Measurements from ENCODE around the gene MYD88. TPM values are rescaled to one million over a fixed set of nuclear protein-coding genes. Genes with fewer than 3 reads are reported as not detected.

The MYD88 gene
- polyA plus RNA-seq (ENCODE audit: insufficient read length in 3 of 3) = 10 to 100 TPM; 22.6 to 27.4 (median 25.0) TPM
- long read RNA-seq, donor 1, transcript MYD88-201 (5 exons, 2,850 nt) = major isoform, 6 of 6 reads
- long read RNA-seq, donor 1, partial matches to known transcripts = 0 of 6 reads
- long read RNA-seq, donor 1, other reads (novel, unspliced or antisense) = 0 of 6 reads
- long read RNA-seq, donor 2, transcript MYD88-201 (5 exons, 2,850 nt) = major isoform, 9 of 19 reads
- long read RNA-seq, donor 2, partial matches to known transcripts = 9 of 19 reads
- long read RNA-seq, donor 2, other reads (novel, unspliced or antisense) = 0 of 19 reads
- long read RNA-seq, donor 3, transcript MYD88-201 (5 exons, 2,850 nt) = major isoform, 13 of 13 reads
- long read RNA-seq, donor 3, partial matches to known transcripts = 0 of 13 reads
- long read RNA-seq, donor 3, other reads (novel, unspliced or antisense) = 0 of 13 reads
- long read RNA-seq, donor 4, transcript MYD88-201 (5 exons, 2,850 nt) = major isoform, 8 of 10 reads
- long read RNA-seq, donor 4, partial matches to known transcripts = 0 of 10 reads
- long read RNA-seq, donor 4, other reads (novel, unspliced or antisense) = 0 of 10 reads
- long read RNA-seq, donor 5 = 0 reads
- long read RNA-seq, donor 6, partial matches to known transcripts = 0 of 5 reads
- long read RNA-seq, donor 6, other reads (novel, unspliced or antisense) = 0 of 5 reads
- long read RNA-seq, donor 7, transcript MYD88-201 (5 exons, 2,850 nt) = major isoform, 6 of 9 reads
- long read RNA-seq, donor 7, partial matches to known transcripts = 0 of 9 reads
- long read RNA-seq, donor 7, other reads (novel, unspliced or antisense) = 0 of 9 reads
- long read RNA-seq, donor 8, transcript MYD88-201 (5 exons, 2,850 nt) = major isoform, 13 of 39 reads
- long read RNA-seq, donor 8, partial matches to known transcripts = 24 of 39 reads
- long read RNA-seq, donor 8, other reads (novel, unspliced or antisense) = 0 of 39 reads
- long read RNA-seq, donor 9, transcript MYD88-201 (5 exons, 2,850 nt) = major isoform, 6 of 8 reads
- long read RNA-seq, donor 9, partial matches to known transcripts = 0 of 8 reads
- long read RNA-seq, donor 9, other reads (novel, unspliced or antisense) = 0 of 8 reads
- long read RNA-seq, donor 10, partial matches to known transcripts = 0 of 4 reads
- long read RNA-seq, donor 10, other reads (novel, unspliced or antisense) = 0 of 4 reads
- long read RNA-seq, donor 11, transcript MYD88-201 (5 exons, 2,850 nt) = major isoform, 8 of 9 reads
- long read RNA-seq, donor 11, partial matches to known transcripts = 0 of 9 reads
- long read RNA-seq, donor 11, other reads (novel, unspliced or antisense) = 0 of 9 reads
- long read RNA-seq, donor 12 = 0 reads
- long read RNA-seq, donor 13, transcript MYD88-201 (5 exons, 2,850 nt) = major isoform, 15 of 25 reads
- long read RNA-seq, donor 13, partial matches to known transcripts = 9 of 25 reads
- long read RNA-seq, donor 13, other reads (novel, unspliced or antisense) = 0 of 25 reads
- long read RNA-seq, donor 14, transcript MYD88-201 (5 exons, 2,850 nt) = major isoform, 5 of 15 reads
- long read RNA-seq, donor 14, partial matches to known transcripts = 9 of 15 reads
- long read RNA-seq, donor 14, other reads (novel, unspliced or antisense) = 0 of 15 reads
- long read RNA-seq, donor 15, transcript MYD88-201 (5 exons, 2,850 nt) = major isoform, 7 of 7 reads
- long read RNA-seq, donor 15, partial matches to known transcripts = 0 of 7 reads
- long read RNA-seq, donor 15, other reads (novel, unspliced or antisense) = 0 of 7 reads
- long read RNA-seq, donor 16, transcript MYD88-201 (5 exons, 2,850 nt) = major isoform, 21 of 76 reads
- long read RNA-seq, donor 16, partial matches to known transcripts = 51 of 76 reads
- long read RNA-seq, donor 16, other reads (novel, unspliced or antisense) = 0 of 76 reads

GRCh38 chr3:38138349-38139190 lies at the start of gene MYD88:
TSS of gene MYD88 (plus strand) at chr3:38138661. CDS start at chr3:38138701, 40 bp downstream.
- DNase-seq (ENCODE audit: extremely low read depth in 1 of 11, low read depth in 9 of 11, low spot score in 4 of 11) = peak in 3 of 11 donors; percentile 44 to 46 (median 45)

GRCh38 chr3:38089163-38089562 lies 49.3 kb upstream of the MYD88 start:
- DNase-seq (ENCODE audit: extremely low read depth in 1 of 11, low read depth in 9 of 11, low spot score in 4 of 11) = no peak

DNA sequence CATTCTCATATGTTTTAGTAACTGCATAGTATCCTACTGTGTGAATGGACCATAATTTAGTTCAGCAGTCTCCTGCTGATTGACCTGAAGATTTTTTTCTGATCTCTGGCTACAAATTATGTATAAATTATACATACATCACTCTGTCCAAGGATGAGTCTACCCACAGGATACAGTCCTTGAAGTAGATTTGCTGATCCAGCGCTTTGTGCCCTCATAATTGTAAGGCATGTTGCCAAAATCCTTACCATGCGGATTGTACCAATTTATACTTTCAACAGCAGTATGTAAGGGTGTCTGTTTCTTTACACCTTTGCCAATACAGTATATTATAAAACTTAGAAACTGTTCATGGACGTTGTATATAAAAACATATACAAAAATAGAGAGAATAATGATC lies 48.0 kb upstream of the MYD88 start:
- no peak for DNase-seq (ENCODE audit: extremely low read depth in 1 of 11, low read depth in 9 of 11, low spot score in 4 of 11)

- DNase-seq (ENCODE audit: extremely low read depth in 1 of 11, low read depth in 9 of 11, low spot score in 4 of 11) = no peak
Measured at GRCh38 chr3:38094999-38095398, 43.5 kb upstream of the MYD88 start.

DNA sequence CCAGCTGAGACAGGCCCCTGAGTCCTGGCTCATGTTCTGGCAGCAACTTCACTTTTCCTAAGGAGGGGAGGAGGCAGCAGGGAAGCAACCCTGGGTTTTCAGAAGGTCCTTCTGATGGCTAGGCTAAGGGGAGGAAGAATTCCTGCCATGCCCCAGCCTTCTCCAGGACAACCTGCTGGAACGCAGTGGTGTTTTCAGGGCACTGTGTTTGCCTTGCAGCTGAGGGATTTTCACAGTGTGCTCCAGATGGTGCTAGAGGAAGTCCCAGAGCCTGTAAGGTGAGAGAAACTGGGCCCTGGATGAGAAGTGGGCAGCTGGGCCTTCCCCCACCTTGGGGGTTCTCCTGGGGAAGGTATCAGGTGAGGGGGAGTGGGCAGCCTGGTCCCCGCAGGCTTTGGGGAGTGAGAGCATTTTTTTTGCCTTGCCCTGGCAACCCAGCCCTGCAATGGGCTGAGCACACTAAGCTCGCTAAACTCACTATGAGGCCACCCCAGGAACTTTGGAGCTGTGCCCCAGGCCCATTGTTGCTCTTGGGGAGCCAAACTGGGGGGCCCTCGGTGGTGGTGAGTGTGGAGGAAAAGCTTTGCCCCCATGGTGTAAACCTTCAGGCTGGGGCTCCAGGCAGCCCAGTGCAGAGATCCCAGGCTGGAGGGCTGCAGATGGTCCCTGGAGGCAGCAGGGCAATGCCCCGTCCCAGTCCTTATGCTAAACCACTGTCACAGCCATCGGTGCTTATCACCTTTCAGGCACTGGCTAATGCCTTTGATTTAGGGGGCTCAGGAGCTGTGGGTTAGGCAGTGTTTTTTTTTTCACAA lies 42.6 kb upstream of the MYD88 start:
- DNase-seq (ENCODE audit: extremely low read depth in 1 of 11, low read depth in 9 of 11, low spot score in 4 of 11) = no peak

DNA sequence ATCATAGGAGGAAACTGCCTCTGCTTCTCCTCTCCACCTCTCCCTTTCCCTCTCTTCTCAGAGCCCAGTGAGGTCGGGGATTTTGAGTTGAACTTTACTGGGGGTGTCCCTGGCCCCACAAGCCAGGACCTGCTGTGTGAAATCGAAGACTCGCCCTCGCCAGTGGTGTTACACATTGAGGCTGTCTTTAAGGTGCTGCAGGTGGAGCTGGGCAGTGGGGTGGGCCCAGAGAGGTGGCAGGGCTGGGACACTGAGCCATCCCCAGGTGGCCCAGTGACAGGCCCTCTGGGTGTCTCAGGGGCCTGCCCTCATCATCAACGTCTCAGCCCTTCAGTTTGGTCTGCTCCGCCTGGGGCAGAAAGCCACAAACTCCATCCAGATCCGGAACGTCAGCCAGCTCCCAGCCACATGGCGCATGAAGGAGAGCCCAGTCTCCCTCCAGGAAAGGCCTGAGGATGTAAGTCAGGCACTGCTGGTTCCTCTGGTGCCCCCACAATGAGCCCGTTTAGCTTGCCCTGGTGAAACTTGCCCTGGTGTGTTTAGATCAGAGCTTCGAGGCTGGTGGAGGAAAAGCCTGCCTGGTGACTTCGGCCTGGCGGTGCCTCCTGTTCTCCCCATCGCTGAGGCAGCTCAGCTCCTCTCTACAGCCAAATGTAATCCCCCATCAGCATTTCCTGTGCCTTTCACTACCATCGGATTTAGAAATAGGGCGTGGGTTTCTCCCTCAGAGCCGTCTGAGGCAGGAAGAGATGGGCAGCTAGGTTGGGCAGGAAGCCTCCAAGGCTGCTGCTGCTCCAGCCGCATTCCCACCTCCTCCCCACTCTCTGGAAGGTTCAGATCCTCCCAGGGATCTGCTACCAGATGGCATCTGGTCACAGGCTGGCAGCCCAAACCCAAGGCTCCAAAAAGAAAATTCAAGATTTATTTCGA lies 40.8 kb upstream of the MYD88 start:
- DNase-seq (ENCODE audit: extremely low read depth in 1 of 11, low read depth in 9 of 11, low spot score in 4 of 11) = no peak

GRCh38 chr3:38098376-38098723 lies 40.1 kb upstream of the MYD88 start:
- DNase-seq (ENCODE audit: extremely low read depth in 1 of 11, low read depth in 9 of 11, low spot score in 4 of 11) = no peak

GRCh38 chr3:38099518-38099917 lies 38.9 kb upstream of the MYD88 start:
- no peak for DNase-seq (ENCODE audit: extremely low read depth in 1 of 11, low read depth in 9 of 11, low spot score in 4 of 11)

GRCh38 chr3:38100498-38100897 lies 38.0 kb upstream of the MYD88 start:
- no peak for DNase-seq (ENCODE audit: extremely low read depth in 1 of 11, low read depth in 9 of 11, low spot score in 4 of 11)

- DNase-seq (ENCODE audit: extremely low read depth in 1 of 11, low read depth in 9 of 11, low spot score in 4 of 11) = no peak
Measured at GRCh38 chr3:38101811-38102443, 36.5 kb upstream of the MYD88 start.

DNA sequence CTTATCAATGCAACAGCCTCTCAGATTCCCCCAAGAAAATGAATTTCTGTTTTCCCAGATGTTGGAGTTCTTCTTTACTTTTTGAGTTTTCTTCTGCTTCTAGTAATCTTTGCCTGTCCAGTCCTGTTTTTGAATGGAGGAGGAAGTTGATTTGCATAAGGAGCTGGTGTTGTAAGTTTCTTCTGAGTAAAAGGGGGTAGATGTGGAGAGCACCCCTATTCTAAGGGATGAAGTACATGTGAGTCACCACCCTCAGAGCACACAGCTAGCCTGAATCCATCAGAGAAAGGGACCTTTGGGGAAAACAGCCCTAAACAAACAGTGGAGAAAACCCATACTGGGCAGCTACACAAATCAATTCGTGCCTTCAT lies 36.0 kb upstream of the MYD88 start:
- no peak for DNase-seq (ENCODE audit: extremely low read depth in 1 of 11, low read depth in 9 of 11, low spot score in 4 of 11)

GRCh38 chr3:38105525-38105924 lies 32.9 kb upstream of the MYD88 start:
- no peak for DNase-seq (ENCODE audit: extremely low read depth in 1 of 11, low read depth in 9 of 11, low spot score in 4 of 11)

DNA sequence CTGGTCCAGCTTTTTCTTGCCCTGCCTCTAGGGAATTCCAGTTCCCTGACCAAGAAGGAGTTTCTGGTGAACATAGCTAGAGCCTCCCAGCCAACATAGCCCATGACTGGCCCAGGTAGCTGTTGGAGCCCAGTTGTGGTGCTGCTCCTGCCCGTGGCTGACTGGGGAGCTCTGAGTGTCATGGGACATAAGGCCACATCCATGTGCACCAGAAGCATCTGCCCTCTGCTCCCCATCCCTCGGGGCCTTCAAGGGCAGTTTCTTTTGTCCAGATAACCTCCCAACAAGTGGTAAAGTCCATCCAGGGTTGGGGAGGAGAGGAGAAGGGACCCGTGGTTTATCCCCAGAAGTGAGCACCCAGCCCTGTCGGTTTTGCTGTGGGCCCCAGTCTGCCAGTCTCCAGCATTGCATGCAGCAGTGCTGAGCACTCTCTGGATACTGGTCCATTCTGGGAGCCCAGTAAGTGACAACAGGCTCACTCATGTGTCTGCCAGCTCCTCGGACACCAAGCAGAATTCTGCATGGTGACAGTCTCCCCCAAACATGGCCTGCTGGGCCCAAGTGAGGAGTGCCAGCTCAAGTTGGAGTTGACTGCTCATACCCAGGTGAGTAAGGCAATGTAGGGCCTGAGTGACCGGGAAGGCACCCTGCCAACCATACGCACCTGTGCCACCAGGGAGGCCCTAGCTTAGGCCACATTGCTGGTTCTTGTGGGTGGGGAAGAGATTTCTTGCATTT lies 30.4 kb upstream of the MYD88 start:
- DNase-seq (ENCODE audit: extremely low read depth in 1 of 11, low read depth in 9 of 11, low spot score in 4 of 11) = no peak
